HCT116 (cell line): Measurements from ENCODE around the gene PRTG. TPM values are rescaled to one million over a fixed set of nuclear protein-coding genes. Genes with fewer than 3 reads are reported as not detected.

Experiments used
- ATAC-seq: fragments of 200-7000 bp; cut with Tn5 transposase; 2 replicates; pipeline ENCODE4 v1.9.1; 2020; ENCODE audit warnings: mild to moderate bottlenecking, moderate library complexity
- BruUV-seq: library from RNA; stranded (reverse); fragments of 400-500 nt; replicated peaks from 2 replicates; lab custom pipeline; 2021; lab: Mats Ljungman, UMichigan
- CTCF ChIA-PET: fragments of 300-600 bp; sonication (Branson Sonifier 250); formaldehyde crosslinking; loops from one replicate; lab custom pipeline; 2021; ENCODE audit warnings: antibody characterized with exemption; lab: Charles Lee
- POLR2A ChIA-PET: fragments of 300-600, 350-600 bp; sonication (Branson Sonifier 250); formaldehyde crosslinking; loops from one replicate; lab custom pipeline; 2021; ENCODE audit warnings: antibody characterized with exemption; lab: Charles Lee
- RAD21 ChIA-PET, 2 experiments: fragments of 300-600 bp; sonication (Branson Sonifier 250); formaldehyde crosslinking; loops; one replicate each; lab custom pipeline; 2023; ENCODE audit warnings: low total read pairs in 2 of 2; ENCODE audit not compliant: uncharacterized antibody in 2 of 2, unreplicated experiment in 2 of 2, low non-redundant PET in 1 of 2; lab: Charles Lee
- DNase-seq: peaks from one replicate; pipeline ENCODE4 v3.0.0-alpha.2; 2010; ENCODE audit warnings: low read depth, low spot score
- H2AFZ ChIP-seq: fragments of 200-600 bp; shearing (Covaris generic), sonication (generic); 2 replicates; pipeline ENCODE4 v1.6.1; 2017; ENCODE audit warnings: low read depth, mixed run types, mixed read lengths, antibody characterized with exemption, low read length; ENCODE audit not compliant: poor library complexity, severe bottlenecking
- H3K27ac ChIP-seq: 2 replicates; pipeline ENCODE4 v1.5.1; 2012; ENCODE audit warnings: low read depth, low read length
- H3K27me3 ChIP-seq: fragments of 200-600 bp; sonication (generic); 2 replicates; pipeline ENCODE4 v1.6.1; 2016; ENCODE audit warnings: mixed run types, low read length, mixed read lengths; ENCODE audit not compliant: insufficient read depth
- H3K36me3 ChIP-seq, 2 experiments: fragments of 200-500 bp in 1 of 2; fragments of 200-600 bp in 1 of 2; sonication (Bioruptor generic) in 1 of 2; sonication (generic) in 1 of 2; 2 replicates each; pipeline versions ENCODE4 v1.5.1 to v1.6.1; 2014 to 2016; ENCODE audit warnings: low read length in 2 of 2, inconsistent platforms in 1 of 2, mixed read lengths in 1 of 2, mixed run types in 1 of 2; ENCODE audit not compliant: insufficient read depth in 2 of 2, control insufficient read depth in 1 of 2
- H3K4me1 ChIP-seq, 2 experiments: fragments of 200-600 bp in 1 of 2; sonication (generic) in 1 of 2; 2 replicates each; pipeline versions ENCODE4 v1.5.1 to v1.6.1; 2012 to 2017; ENCODE audit warnings: low read length in 2 of 2, inconsistent platforms in 1 of 2, mild to moderate bottlenecking in 1 of 2, mixed read lengths in 1 of 2, mixed run types in 1 of 2, moderate library complexity in 1 of 2; ENCODE audit not compliant: insufficient read depth in 2 of 2, control insufficient read depth in 1 of 2
- H3K4me2 ChIP-seq: fragments of 200-600 bp; sonication (generic); 2 replicates; pipeline ENCODE4 v1.6.1; 2017; ENCODE audit warnings: mixed run types, low read length, mixed read lengths
- H3K4me3 ChIP-seq, 2 experiments: fragments of 200-600 bp in 1 of 2; sonication (generic) in 1 of 2; replicated peaks in 1 of 2; 2 replicates each; pipeline ENCODE4 v1.5.1; 2011 to 2016; ENCODE audit warnings: low read length in 2 of 2, control low read depth in 1 of 2, low read depth in 1 of 2, mild to moderate bottlenecking in 1 of 2, mixed read lengths in 1 of 2, mixed run types in 1 of 2
- H3K79me2 ChIP-seq: fragments of 200-600 bp; sonication (generic); 2 replicates; pipeline ENCODE4 v1.6.1; 2017; ENCODE audit warnings: mild to moderate bottlenecking, mixed run types, low read length, moderate library complexity, mixed read lengths; ENCODE audit not compliant: insufficient read depth
- H3K9ac ChIP-seq: fragments of 200-600 bp; sonication (generic); 2 replicates; pipeline ENCODE4 v1.6.1; 2016; ENCODE audit warnings: low read length, mixed read lengths
- H3K9me2 ChIP-seq: fragments of 200-600 bp; sonication (generic), shearing (Covaris generic); 2 replicates; pipeline ENCODE4 v1.6.1; 2017; ENCODE audit warnings: mixed run types, mild to moderate bottlenecking, moderate library complexity; ENCODE audit not compliant: insufficient read depth
- H3K9me3 ChIP-seq, 2 experiments: fragments of 200-500 bp in 1 of 2; fragments of 200-600 bp in 1 of 2; sonication (Bioruptor generic) in 1 of 2; sonication (generic) in 1 of 2; 2 replicates each; pipeline ENCODE4 v1.6.1; 2014 to 2017; ENCODE audit warnings: low read length in 2 of 2, mixed read lengths in 2 of 2, inconsistent platforms in 1 of 2, low read depth in 1 of 2, mild to moderate bottlenecking in 1 of 2, mixed run types in 1 of 2, moderate library complexity in 1 of 2; ENCODE audit not compliant: control insufficient read depth in 1 of 2, insufficient read depth in 1 of 2
- H4K20me1 ChIP-seq: fragments of 200-600 bp; sonication (generic), shearing (Covaris generic); 2 replicates; pipeline ENCODE4 v1.6.1; 2017; ENCODE audit warnings: mixed run types, mild to moderate bottlenecking, moderate library complexity; ENCODE audit not compliant: insufficient read depth
- CBX3 ChIP-seq: IDR thresholded peaks from 2 replicates; pipeline ENCODE4 v1.6.1; 2012; ENCODE audit warnings: low read depth
- CTCF ChIP-seq, 3 experiments: fragments of 200-600 bp in 1 of 3; sonication (generic) in 1 of 3; IDR thresholded peaks in 2 of 3; conservative IDR thresholded peaks in 1 of 3; 2 replicates each; pipeline ENCODE4 v1.5.1; 2012 to 2017; ENCODE audit warnings: low read depth in 2 of 3, low read length in 2 of 3, antibody characterized with exemption in 1 of 3, borderline replicate concordance in 1 of 3, control low read depth in 1 of 3, mild to moderate bottlenecking in 1 of 3, mixed read lengths in 1 of 3, mixed run types in 1 of 3, moderate library complexity in 1 of 3; ENCODE audit not compliant: insufficient read depth in 1 of 3
- EGR1 ChIP-seq: IDR thresholded peaks from 2 replicates; pipeline ENCODE4 v1.6.1; 2012; ENCODE audit warnings: low read depth
- ELF1 ChIP-seq: IDR thresholded peaks from 2 replicates; pipeline ENCODE4 v1.6.1; 2012; ENCODE audit warnings: low read depth, borderline replicate concordance
- EZH2phosphoT487 ChIP-seq: fragments of 200-600 bp; IDR thresholded peaks from 2 replicates; pipeline ENCODE4 v1.6.1; 2018; ENCODE audit warnings: antibody characterized with exemption, borderline replicate concordance
- FOSL1 ChIP-seq: IDR thresholded peaks from 2 replicates; pipeline ENCODE4 v1.6.1; 2012; ENCODE audit warnings: low read depth
- REST ChIP-seq: IDR thresholded peaks from 2 replicates; pipeline ENCODE4 v1.6.1; 2012; ENCODE audit warnings: low read depth
- SRF ChIP-seq: IDR thresholded peaks from 2 replicates; pipeline ENCODE4 v1.6.1; 2012; ENCODE audit warnings: low read depth
- TCF7L2 ChIP-seq: IDR thresholded peaks from 2 replicates; pipeline ENCODE4 v1.7.0; 2011; ENCODE audit warnings: borderline replicate concordance, inconsistent platforms; ENCODE audit not compliant: insufficient read depth, insufficient read length; ENCODE audit errors: extremely low read depth
- ZNF274 ChIP-seq: fragments of 200-500 bp; sonication (Bioruptor generic); IDR thresholded peaks from 2 replicates; pipeline ENCODE4 v1.6.1; 2014; ENCODE audit warnings: mild to moderate bottlenecking, low read depth, low read length, inconsistent platforms
- intact Hi-C: fragments of 100-400 bp; cut with micrococcal nuclease; formaldehyde crosslinking; loops from 2 replicates; pipeline ENCODE4 v1.10.0; 2022
- total RNA-seq: library from RNA; stranded (reverse); gene quantifications from one replicate; pipeline ENCODE4 v1.2.1, GENCODE V29; 2021; ENCODE audit not compliant: unreplicated experiment

Gene PRTG
- total RNA-seq, 1 experiment from 2014 or later, result not detected

GRCh38 chr15:55587321-55588069 is 155.5 kb downstream of the PRTG start:
- Histone ChIP-seq H3K27me3 (no peaks in the 10 kb centered on the region), H3K36me3 (no peaks in the 10 kb centered on the region), H3K9me2 (no peaks in the 10 kb centered on the region), H3K4me3 (peak overlapping the region; percentile 23 to 48; a peak in 3 of 4 replicates), H3K79me2 (no peaks in the 10 kb centered on the region), H3K9me3 (no peaks in the 10 kb centered on the region), H3K4me2 (peak overlapping the region; percentile 81), H3K4me1 (peaks cover 0 to 3% of the 10 kb centered on the region in 2 experiments; a peak in 1 of 4 replicates), H3K9ac (0 out of 2 replicates have a peak overlapping the region, but pooled peaks have one; percentile 25), H2AFZ (no peak overlapping the region), H3K27ac (no peak overlapping the region), H4K20me1 (no peaks in the 10 kb centered on the region)
- intact Hi-C loops, result no loop called here
- no peak for DNase-seq
- peak; percentile 77 for ATAC-seq
- BruUV-seq, result no TSS peak
- TF ChIP-seq TCF7L2, result peak; percentile 96
- TF ChIP-seq CTCF (IDR thresholded peaks at IDR 0.05 in 2 of 3, conservative IDR thresholded peaks at IDR 0.05 in 1 of 3; ENCODE audit: borderline replicate concordance in 1 of 3, insufficient read depth in 1 of 3, low read depth in 2 of 3, low read length in 2 of 3), result no peak
- CTCF ChIA-PET, result no interaction called here
- POLR2A ChIA-PET, result no interaction called here
- RAD21 ChIA-PET, result no interaction called here

GRCh38 chr15:55586808-55587207 is 156.1 kb downstream of the PRTG start:
- Histone ChIP-seq H3K4me1 (peaks cover 0 to 3% of the 10 kb centered on the region in 2 experiments; a peak in 1 of 4 replicates), H2AFZ (no peak overlapping the region), H3K4me3 (no peak overlapping the region), H3K9ac (no peak overlapping the region), H3K79me2 (no peaks in the 10 kb centered on the region), H3K27ac (no peak overlapping the region), H3K27me3 (no peaks in the 10 kb centered on the region), H3K4me2 (no peak overlapping the region), H4K20me1 (no peaks in the 10 kb centered on the region), H3K9me2 (no peaks in the 10 kb centered on the region), H3K36me3 (no peaks in the 10 kb centered on the region), H3K9me3 (no peaks in the 10 kb centered on the region)
- ChIA-PET POLR2A (no interaction called here), CTCF (no interaction called here), RAD21 (no interaction called here)
- ATAC-seq (no peak), DNase-seq (no peak)
- intact Hi-C loops, result no loop called here
- no TSS peak for BruUV-seq
- TF ChIP-seq SRF (no peak), REST (no peak), ELF1 (no peak), CBX3 (no peak), EZH2phosphoT487 (no peak), EGR1 (no peak), FOSL1 (no peak), ZNF274 (no peak)
